GM18951 (cell line): ENCODE measurements around the gene CKS1B.

Experiments used
- POLR2A ChIP-seq: IDR thresholded peaks from 4 replicates; pipeline ENCODE4 v1.6.1; 2011; ENCODE audit warnings: mild to moderate bottlenecking; ENCODE audit not compliant: insufficient read length, insufficient read depth; ENCODE audit errors: extremely low read depth
- in situ Hi-C: fragments of 300-500 bp; cut with MboI; formaldehyde crosslinking; loops from one replicate; pipeline ENCODE4 v1.12.0; 2022; ENCODE audit warnings: low sequenced_read_pairs, mixed read lengths, inconsistent platforms; ENCODE audit not compliant: unreplicated experiment

The CKS1B gene

DNA sequence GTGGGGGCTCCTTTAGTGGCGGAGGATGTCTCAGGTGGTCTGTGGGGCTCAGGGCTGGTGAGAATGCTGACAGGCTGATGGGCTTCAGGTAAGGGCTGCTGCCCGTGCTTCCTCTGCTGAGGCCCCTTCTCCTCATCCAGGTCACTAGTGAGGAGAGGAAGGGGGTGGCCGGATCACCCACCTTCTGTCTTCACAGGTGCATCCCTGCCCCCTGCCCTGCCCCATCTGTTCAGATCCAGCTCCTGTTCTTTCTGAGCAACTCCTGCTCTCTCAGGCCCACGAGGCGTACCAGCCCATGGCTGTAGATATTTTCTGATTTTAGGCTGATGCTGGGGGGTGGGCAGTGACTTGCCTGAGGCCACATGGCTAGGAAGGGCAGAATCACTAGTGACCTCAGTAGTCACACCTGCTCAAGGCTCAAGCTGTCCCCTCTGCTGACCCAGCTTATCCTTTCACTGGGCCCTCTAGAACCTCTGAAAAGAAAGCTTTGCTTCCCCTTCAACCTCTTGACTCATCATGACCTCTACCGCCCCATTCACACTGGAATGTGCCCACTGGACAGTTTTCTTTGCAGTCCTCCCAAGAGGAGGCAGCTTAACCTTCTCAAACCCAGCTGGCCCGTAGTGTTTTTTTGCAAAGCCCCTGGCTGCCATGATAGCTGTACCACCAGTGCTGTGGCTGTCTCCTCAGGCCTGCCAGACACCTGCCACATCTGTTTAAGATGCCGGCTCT lies 44.3 kb downstream of the CKS1B start:
- no peak for TF ChIP-seq POLR2A
- in situ Hi-C loops, result no loop called here

DNA sequence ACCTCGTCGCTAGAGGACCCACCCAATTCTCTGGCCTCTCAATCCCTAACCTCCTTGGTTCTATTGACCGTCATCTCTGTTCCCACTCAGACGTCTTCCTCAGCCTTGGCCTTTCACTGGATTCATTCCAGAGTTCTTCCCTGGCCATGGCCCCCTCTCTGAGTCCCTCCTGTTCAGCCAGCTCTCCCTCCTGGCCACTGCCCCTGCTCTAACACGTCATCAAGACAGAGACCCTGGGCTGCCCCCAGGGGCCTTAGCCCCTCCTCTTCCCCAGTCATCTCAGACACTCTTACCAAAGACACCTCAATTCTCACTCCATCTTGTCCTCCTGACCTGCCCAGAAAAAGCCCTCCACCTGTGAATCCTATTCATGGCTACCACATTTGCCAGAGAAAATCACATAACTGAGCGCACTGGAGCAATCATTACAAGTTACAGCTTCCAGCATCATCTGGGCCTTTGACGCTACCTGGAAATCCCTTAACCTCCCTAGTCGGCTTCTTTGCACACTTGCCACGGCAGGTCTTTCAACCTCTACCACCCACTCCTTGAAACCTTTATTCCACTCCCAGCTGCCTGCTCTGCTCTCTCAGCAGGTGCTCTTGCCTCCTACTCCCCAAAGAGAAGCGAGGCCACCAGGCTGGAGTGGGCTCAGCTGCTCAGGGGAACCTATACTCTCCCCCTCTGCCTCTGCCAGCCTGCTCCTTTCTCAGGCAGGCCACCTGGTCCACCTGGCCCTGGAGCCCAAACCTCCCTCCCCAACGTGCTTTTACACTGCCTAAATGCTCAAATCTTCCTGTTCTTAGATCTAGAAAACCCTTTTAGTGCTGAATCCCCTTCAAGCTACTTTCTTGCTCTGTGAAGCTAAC lies 45.1 kb downstream of the CKS1B start:
- in situ Hi-C loops, result no loop called here
- no peak for TF ChIP-seq POLR2A

- in situ Hi-C loops, result no loop called here
- TF ChIP-seq POLR2A, result no peak
These were observed 47.9 kb downstream of the CKS1B start for GRCh38 chr1:155022136-155022926.

DNA sequence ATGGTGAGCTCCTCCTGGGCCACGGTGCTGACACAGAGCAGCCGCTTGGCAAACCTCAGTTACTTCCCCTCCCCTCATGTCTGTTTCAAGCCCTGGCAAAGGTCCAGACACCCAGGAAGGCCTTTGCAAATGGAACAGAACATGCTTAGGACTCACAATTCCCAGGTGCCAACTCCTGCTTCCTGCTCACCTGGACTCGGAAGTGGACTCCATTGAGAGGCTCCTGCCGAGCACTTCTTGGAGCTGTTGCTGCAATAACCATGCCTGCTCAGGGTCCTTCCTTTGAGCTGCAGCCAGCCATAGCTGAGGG lies 48.4 kb downstream of the CKS1B start:
- in situ Hi-C loops, result no loop called here
- no peak for TF ChIP-seq POLR2A

GRCh38 chr1:155023627-155024026 lies 49.1 kb downstream of the CKS1B start:
- in situ Hi-C loops, result no loop called here

DNA sequence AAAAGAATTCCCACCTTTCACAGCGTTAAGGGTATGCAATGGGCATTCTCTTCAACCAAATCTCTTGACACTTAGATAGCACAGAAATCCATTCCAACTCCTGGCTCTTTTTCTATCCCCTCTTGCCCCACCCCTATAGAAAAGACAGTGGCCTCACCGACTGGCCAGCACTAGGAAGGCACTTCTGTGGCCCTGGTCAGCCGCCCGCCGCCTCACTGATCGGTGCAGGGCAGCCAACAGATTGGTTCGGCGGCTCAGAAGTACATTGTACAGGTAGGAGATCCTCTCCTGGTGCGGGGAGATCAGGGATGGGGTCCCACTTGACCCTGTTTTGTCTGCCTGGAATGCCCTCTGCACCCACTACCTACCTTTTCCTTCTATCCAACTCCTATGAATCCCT lies 49.8 kb downstream of the CKS1B start:
- in situ Hi-C loops, result no loop called here
- no peak for TF ChIP-seq POLR2A

More at GRCh38 chr1:155023627-155024026, 49.1 kb downstream of the CKS1B start:
- TF ChIP-seq POLR2A, result no peak

- no peak for TF ChIP-seq POLR2A
- in situ Hi-C loops, result no loop called here
These were observed 51.7 kb downstream of the CKS1B start for GRCh38 chr1:155026154-155026553.

DNA sequence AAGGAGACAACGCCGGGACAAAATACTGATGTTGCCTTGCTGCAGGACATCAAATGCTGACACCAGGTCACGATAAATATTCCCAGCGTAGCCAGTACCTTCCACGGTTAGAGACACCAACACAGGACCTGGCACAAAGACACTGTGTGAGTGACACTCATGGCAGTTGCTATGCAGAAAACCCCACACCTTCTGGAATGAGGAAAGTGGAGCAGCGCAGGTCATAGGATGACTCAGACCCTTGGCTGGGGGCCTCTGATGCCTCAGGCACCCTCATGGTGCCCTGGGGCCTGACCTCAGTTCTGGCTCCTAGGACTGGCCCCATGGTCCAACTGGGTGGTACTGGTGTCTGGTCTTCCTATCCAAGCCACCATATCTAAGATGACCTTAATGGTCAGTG lies 52.1 kb downstream of the CKS1B start:
- TF ChIP-seq POLR2A, result no peak
- in situ Hi-C loops, result no loop called here
